Stimulated activated CD8-positive, alpha-beta memory T cell treated with anti-CD3 and anti-CD28 coated beads, Interleukin-7, amount 100 ng/mL, for 48 hours (primary cell): Measurements from ENCODE around the gene FNTB.

Source experiments
- DNase-seq, 2 donors: peaks; one replicate each; pipeline ENCODE4 v3.0.0-alpha.2; 2020; ENCODE audit warnings: low read depth in 1 of 2; ENCODE audit errors: extremely low read depth in 1 of 2

The FNTB gene

GRCh38 chr14:65044596-65044959 is 57.9 kb downstream of the FNTB start:
- DNase-seq: no peak

GRCh38 chr14:65045006-65045405 is 58.3 kb downstream of the FNTB start:
- DNase-seq: no peak

GRCh38 chr14:65045709-65046108 is 59.0 kb downstream of the FNTB start:
- DNase-seq: no peak

GRCh38 chr14:65052832-65053231 is 66.1 kb downstream of the FNTB start:
- DNase-seq: no peak

GRCh38 chr14:65053466-65053865 is 66.8 kb downstream of the FNTB start:
- DNase-seq: no peak

GRCh38 chr14:65054471-65055085 is 67.9 kb downstream of the FNTB start:
- DNase-seq: no peak

GRCh38 chr14:65057695-65058094 is 71.0 kb downstream of the FNTB start:
- DNase-seq: no peak

- no peak for DNase-seq
Observed at GRCh38 chr14:65062096-65063075, 75.7 kb downstream of the FNTB start.

- DNase-seq: no peak
Observed at GRCh38 chr14:65065719-65066118, 79.0 kb downstream of the FNTB start.

GRCh38 chr14:65069874-65070413 is 83.2 kb downstream of the FNTB start:
- no peak for DNase-seq

- DNase-seq: no peak
Observed at GRCh38 chr14:65070471-65070976, 83.8 kb downstream of the FNTB start.

GRCh38 chr14:65071544-65071943 is 84.8 kb downstream of the FNTB start:
- no peak for DNase-seq

- no peak for DNase-seq
Observed at GRCh38 chr14:65072256-65072655, 85.6 kb downstream of the FNTB start.

GRCh38 chr14:65072937-65073336 is 86.2 kb downstream of the FNTB start:
- DNase-seq: no peak

GRCh38 chr14:65073605-65074201 is 87.0 kb downstream of the FNTB start:
- no peak for DNase-seq

GRCh38 chr14:65074449-65075150 is 87.9 kb downstream of the FNTB start:
- DNase-seq: no peak

- no peak for DNase-seq
Observed at GRCh38 chr14:65075628-65076325, 89.1 kb downstream of the FNTB start.

GRCh38 chr14:65077318-65077717 is 90.6 kb downstream of the FNTB start:
- no peak for DNase-seq

- no peak for DNase-seq
Observed at GRCh38 chr14:65079201-65079600, 92.5 kb downstream of the FNTB start.

GRCh38 chr14:65079768-65080167 is 93.1 kb downstream of the FNTB start:
- no peak for DNase-seq
